Measurements from ENCODE around the gene ZEB2.
"Not testable (repeated sequence)": the region's sequence is repeated elsewhere in the genome, so short reads cannot be mapped to it uniquely, and the experiment has no call there.

ZEB2 gene

GRCh38 chr2:144378551-144378950, 141.4 kb downstream of the ZEB2 start:
- DNase-seq, result peak in 1 of 4 experiments; percentile 5

- peak; percentile 39 to 77 (median 60) for DNase-seq
Measured at GRCh38 chr2:144377914-144378313, 142.0 kb downstream of the ZEB2 start.

GRCh38 chr2:144376926-144377325, 143.0 kb downstream of the ZEB2 start:
- no peak for DNase-seq

GRCh38 chr2:144376460-144376859, 143.5 kb downstream of the ZEB2 start:
- DNase-seq, result peak; percentile 64 to 88 (median 77)

DNA sequence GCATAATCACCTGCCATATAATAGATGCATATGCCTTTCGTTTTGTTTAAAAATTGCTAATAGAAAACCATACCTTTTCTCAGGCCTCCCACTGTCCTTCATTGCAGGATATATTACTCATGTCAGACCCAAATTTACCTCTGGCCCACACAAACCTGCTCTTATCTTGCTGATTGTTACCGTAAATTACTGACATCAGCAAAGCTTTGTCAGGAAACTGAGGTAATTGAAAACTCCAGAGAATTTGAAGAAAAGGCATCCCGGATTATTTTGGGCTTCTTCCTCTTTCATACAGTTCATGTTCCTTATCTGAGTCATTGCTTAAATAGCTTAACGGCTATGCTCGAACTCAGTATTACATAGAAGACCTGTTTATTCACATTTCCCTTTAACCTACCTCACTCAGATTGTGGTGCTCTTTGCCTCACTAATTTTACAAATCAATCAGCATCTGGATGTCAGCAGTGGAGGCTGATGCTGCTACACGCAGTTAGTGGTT, 145.7 kb downstream of the ZEB2 start:
- peak in 3 of 4 experiments; percentile 27 to 70 (median 69) for DNase-seq

DNA sequence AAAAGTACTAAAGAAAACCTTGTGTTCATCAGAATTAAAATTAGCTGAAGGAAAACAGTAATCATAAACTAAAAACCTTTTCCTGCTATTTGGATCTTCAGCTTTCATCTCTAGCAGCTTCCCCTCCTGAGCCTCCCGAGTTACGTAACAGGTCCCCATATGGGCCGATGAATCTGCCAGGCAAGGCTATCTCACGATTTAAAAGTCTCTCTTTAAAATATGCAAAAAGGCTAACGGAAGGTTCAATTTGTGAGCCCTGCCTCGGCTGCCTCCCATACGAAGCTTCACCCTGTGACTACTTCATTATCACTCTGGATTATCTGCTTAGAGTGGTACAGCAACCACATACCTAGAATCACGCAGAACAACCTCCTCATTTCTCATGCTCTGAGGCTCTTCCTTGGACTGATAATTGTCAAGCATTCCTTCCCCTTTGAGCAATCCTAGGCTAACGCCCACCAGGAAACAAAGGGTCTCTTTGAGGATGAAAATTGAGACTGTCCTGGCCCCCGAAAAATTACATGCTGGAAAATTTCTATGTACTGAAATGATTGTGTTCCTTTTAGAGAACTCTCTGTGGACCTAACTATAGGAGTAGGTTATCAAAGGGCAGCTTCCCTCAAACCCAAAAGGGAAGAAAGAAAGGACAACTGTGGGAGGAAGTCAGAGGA, 147.4 kb downstream of the ZEB2 start:
- DNase-seq, result peak; percentile 29 to 71 (median 64)

GRCh38 chr2:144370937-144371584, 148.9 kb downstream of the ZEB2 start:
- DNase-seq, result no peak

DNA sequence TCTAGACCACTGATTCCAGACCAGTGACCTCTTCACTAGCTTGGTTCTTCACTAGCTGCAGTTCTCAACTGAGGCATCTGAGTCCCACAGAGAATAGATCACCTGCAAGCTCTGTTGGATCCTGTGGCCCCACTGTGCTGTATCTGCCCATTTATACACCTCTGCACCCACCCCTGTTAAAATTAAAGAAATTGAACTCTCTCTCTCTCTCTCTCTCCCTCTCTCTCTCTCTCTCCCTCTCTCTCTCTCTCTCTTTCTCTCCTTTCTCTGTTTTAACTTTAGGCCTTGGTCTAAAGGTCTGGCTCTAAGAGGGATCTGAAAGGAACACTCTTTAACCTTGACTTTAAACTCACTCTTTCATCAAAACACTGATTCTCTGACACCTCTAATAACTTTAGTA, 150.5 kb downstream of the ZEB2 start:
- no peak for DNase-seq

DNA sequence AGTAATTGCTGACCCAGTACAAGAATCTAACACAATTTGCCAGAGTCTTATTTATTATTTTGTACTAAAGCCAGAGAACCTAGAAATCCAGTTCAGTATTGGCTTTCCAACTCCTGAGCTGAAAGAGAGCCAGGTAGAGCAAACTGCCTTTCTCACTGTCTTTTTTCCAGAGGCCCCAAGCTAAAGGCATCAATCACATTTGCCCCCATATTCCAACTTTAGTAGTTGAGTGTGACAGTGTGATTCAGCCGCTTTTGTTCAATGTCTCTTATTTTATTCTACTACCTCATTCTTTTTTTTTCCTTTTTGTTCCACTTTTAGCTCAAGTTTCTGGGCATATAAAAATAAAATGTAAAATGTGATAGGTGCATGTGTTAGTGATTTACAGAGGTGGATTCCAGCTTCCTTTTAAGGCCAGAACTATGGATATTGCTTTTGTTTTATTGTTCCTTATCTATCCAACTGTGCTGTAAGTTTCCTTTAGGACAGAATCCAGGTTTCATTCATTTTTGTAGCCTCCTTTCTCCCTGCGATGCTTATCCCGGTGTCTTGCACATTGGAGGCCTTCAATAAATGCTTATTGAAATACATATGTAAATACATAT, 153.0 kb downstream of the ZEB2 start:
- DNase-seq, result no peak

GRCh38 chr2:144364944-144365738, 154.8 kb downstream of the ZEB2 start:
- no peak for DNase-seq

DNA sequence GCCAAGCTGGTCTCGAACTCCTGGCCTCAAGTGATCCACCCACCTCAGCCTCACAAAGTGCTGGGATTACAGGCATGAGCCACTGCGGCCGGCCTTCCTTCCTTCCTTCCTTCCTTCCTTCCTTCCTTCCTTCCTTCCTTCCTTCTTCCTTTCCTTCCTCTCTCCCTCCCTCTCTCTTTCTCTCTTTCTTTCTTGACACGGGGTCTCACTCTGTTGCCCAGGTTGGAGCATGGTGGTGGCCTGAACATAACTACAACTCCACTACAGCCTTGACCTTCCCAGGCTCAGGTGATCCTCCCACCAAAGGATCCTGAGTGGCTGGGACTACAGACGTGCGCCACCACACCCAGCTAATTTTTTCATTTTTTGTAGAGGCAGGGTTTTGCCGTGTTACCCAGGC, 155.7 kb downstream of the ZEB2 start:
- not testable (repeated sequence) for DNase-seq

DNA sequence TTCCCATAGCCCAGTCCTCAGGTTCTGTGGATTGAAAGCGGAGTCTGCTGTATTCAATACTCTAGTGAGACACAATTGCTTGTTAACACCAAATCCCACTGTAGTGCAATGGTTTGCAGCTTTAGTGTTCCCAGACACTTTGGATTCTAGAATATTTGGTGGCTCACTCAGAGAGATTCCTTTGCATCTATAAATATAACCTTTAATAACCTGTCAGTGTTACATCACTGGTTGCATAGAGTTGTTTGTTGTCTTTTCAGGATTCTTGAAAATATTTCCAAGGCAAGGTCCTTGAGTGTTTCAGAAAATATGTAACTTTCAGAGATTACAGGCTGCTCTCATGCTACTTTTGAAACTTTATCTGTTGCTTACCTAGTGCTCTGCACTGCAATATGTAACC, 157.5 kb downstream of the ZEB2 start:
- no peak for DNase-seq

DNA sequence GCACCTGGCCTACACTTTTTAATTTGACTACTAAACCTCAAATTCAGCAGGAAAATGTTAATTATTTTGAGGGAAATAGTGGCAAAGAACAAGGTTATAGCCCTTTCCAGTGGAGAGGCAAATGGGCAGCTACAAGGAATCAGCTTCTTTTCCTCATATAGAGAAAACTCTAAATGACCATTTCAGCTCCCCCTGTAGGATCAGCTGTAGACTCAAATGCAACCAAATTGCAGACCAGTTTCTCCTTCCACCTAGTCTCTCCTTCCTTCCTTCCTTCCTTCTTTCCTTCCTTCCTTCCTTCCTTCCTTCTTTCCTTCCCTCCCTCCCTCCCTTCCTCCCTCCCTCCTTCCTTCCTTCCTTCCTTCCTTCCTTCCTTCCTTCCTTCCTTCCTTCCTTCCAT, 158.2 kb downstream of the ZEB2 start:
- no peak for DNase-seq

GRCh38 chr2:144359684-144360083, 160.2 kb downstream of the ZEB2 start:
- DNase-seq, result no peak

- DNase-seq, result peak in 2 of 4 experiments; percentile 15 to 43
Measured at GRCh38 chr2:144358979-144359541, 160.9 kb downstream of the ZEB2 start.

GRCh38 chr2:144358374-144358964, 161.4 kb downstream of the ZEB2 start:
- DNase-seq, result no peak

- peak; percentile 21 to 64 (median 38) for DNase-seq
Measured at GRCh38 chr2:144357623-144358373, 162.1 kb downstream of the ZEB2 start.

DNA sequence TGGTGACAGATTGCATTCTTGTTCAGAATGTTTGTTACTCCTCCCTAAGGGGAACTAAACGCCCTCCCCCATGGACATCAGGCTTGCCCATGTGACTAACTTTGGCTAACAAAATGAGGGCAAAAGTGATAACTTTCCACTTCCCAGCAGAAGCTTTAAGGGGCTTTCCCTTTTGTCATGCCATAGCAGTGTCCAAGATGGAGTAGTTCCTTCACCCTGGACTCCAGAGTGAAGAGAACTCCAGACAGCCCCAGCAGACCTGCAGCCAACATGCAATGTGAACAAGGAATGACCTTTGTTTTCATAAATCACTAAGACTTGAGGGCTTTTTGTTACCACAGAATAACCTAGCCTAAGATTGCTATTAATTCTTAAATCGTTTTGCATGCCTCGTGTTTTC, 163.5 kb downstream of the ZEB2 start:
- peak; percentile 82 to 92 (median 88) for DNase-seq

- DNase-seq, result peak in 1 of 4 experiments; percentile 44
Measured at GRCh38 chr2:144354953-144355352, 165.0 kb downstream of the ZEB2 start.

- DNase-seq, result no peak
Measured at GRCh38 chr2:144351687-144352086, 168.2 kb downstream of the ZEB2 start.

DNA sequence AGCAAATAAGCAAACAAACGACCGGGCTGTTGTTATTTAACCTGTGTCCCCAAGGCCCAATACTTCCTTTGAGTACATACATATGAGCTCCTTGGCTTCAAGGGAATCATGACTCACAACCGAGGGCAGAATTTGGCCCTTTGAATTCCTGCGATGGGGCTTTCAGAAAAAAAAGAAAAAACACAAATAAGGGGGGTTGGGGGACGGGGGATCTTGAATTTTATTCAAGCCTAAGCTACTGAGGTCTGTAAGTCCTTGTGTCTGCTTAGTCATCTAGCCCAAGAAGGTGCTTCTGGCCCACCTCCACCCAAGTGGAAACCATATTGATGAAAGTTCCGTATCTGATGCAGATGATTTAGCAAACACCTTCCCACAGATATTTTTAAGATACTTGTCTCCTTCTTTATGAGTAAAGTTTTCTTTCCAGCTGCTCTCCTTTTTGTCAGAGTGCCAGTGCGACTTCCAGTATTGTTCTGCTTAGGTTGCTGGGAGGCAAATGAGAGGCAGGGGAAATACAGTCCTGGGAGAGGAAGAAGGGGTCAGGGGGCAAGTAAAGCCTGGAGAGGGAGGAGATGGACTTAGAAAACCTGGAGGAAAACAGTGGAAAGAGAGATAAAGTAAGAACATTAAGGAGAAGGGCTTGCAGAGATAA, 169.6 kb downstream of the ZEB2 start:
- DNase-seq, result no peak
